ENCODE results near the gene THOC5. TPM values are rescaled to one million over a fixed set of nuclear protein-coding genes. Genes with fewer than 3 reads are reported as not detected.

THOC5 gene
- total RNA-seq, 1 experiment from 2014 or later, result 80.6 TPM

DNA sequence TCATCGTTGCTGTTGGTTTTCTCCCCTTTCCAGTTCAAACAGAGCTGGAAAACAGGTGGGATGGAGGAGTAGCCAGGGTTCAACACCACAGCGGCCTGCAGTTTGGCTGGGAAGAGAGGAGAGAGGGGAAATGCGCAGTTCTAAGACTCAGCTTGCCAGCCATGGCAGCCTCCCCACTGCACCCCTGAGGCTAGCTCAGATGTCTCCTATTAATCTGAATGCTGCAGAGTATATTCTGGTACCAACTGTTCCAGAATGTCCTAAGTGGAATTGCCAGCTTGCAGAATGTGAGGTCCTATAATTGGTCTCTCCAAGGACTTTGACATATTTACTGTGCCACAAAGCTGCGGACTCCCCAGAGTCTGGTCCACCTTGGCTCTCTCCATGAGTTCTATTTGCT, 41.5 kb downstream of the THOC5 start:
- H3K79me2 ChIP-seq (ENCODE audit: insufficient read depth, low read length), result no peaks in the 10 kb centered on the region
- no peak overlapping the region for H2AFZ ChIP-seq (ENCODE audit: low read depth, low read length, poor library complexity, severe bottlenecking)
- ATAC-seq, result no peak
- no peaks in the 10 kb centered on the region for H3K9me3 ChIP-seq (ENCODE audit: control insufficient read depth in 1 of 2, insufficient read depth in 1 of 2, low read depth in 1 of 2, low read length in 2 of 2)
- TF ChIP-seq YY1 (IDR thresholded peaks at IDR 0.05; ENCODE audit: extremely low read depth, insufficient replicate concordance, low read depth, low read length) (no peak), EZH2phosphoT487 (IDR thresholded peaks at IDR 0.05; ENCODE audit: borderline replicate concordance) (no peak), ZFX (IDR thresholded peaks at IDR 0.05) (no peak), POLR2AphosphoS5 (IDR thresholded peaks at IDR 0.05; ENCODE audit: low read depth, low read length) (no peak), EGR1 (IDR thresholded peaks at IDR 0.05; ENCODE audit: low read depth) (no peak), SRF (IDR thresholded peaks at IDR 0.05; ENCODE audit: low read depth) (no peak), RAD21 (IDR thresholded peaks at IDR 0.05; ENCODE audit: low read depth) (no peak), TCF7L2 (IDR thresholded peaks at IDR 0.05; ENCODE audit: borderline replicate concordance, extremely low read depth, insufficient read depth, insufficient read length) (no peak), CBX3 (IDR thresholded peaks at IDR 0.05; ENCODE audit: low read depth) (no peak), CEBPB (IDR thresholded peaks at IDR 0.05; ENCODE audit: low read depth) (no peak), ZNF274 (IDR thresholded peaks at IDR 0.05; ENCODE audit: low read depth, low read length) (no peak), EZH2 (IDR thresholded peaks at IDR 0.05) (no peak), JUND (IDR thresholded peaks at IDR 0.05) (no peak), SP1 (IDR thresholded peaks at IDR 0.05; ENCODE audit: low read depth) (no peak), SIN3A (IDR thresholded peaks at IDR 0.05; ENCODE audit: low read depth) (no peak), ELF1 (IDR thresholded peaks at IDR 0.05; ENCODE audit: borderline replicate concordance, low read depth) (no peak), FOSL1 (IDR thresholded peaks at IDR 0.05; ENCODE audit: low read depth) (no peak)
- TF ChIP-seq, protein P1, sequence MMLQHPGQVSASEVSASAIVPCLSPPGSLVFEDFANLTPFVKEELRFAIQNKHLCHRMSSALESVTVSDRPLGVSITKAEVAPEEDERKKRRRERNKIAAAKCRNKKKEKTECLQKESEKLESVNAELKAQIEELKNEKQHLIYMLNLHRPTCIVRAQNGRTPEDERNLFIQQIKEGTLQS (IDR thresholded peaks at IDR 0.05), result no peak
- TF ChIP-seq, protein P2, sequence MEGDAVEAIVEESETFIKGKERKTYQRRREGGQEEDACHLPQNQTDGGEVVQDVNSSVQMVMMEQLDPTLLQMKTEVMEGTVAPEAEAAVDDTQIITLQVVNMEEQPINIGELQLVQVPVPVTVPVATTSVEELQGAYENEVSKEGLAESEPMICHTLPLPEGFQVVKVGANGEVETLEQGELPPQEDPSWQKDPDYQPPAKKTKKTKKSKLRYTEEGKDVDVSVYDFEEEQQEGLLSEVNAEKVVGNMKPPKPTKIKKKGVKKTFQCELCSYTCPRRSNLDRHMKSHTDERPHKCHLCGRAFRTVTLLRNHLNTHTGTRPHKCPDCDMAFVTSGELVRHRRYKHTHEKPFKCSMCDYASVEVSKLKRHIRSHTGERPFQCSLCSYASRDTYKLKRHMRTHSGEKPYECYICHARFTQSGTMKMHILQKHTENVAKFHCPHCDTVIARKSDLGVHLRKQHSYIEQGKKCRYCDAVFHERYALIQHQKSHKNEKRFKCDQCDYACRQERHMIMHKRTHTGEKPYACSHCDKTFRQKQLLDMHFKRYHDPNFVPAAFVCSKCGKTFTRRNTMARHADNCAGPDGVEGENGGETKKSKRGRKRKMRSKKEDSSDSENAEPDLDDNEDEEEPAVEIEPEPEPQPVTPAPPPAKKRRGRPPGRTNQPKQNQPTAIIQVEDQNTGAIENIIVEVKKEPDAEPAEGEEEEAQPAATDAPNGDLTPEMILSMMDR (IDR thresholded peaks at IDR 0.05 in 2 of 3, conservative IDR thresholded peaks at IDR 0.05 in 1 of 3; ENCODE audit: borderline replicate concordance in 1 of 3, insufficient read depth in 1 of 3, low read depth in 2 of 3, low read length in 2 of 3), result no peak
- TF ChIP-seq, protein P3, sequence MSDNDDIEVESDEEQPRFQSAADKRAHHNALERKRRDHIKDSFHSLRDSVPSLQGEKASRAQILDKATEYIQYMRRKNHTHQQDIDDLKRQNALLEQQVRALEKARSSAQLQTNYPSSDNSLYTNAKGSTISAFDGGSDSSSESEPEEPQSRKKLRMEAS (IDR thresholded peaks at IDR 0.05), result no peak
- no TSS peak for BruUV-seq (replicated peaks)
- no peak overlapping the region for H3K4me2 ChIP-seq (ENCODE audit: low read length)
- no peak overlapping the region for H3K9ac ChIP-seq (ENCODE audit: low read length)
- RAD21 ChIA-PET (ENCODE audit: low non-redundant PET in 1 of 2, low total read pairs in 2 of 2, uncharacterized antibody in 2 of 2, unreplicated experiment in 2 of 2), result no interaction called here
- no peaks in the 10 kb centered on the region for H4K20me1 ChIP-seq (ENCODE audit: insufficient read depth)
- intact Hi-C loops (cut with micrococcal nuclease), result no loop called here
- H3K9me2 ChIP-seq (ENCODE audit: insufficient read depth), result no peaks in the 10 kb centered on the region
- POLR2A ChIA-PET, result no interaction called here
- CTCF ChIA-PET, result no interaction called here
- no peak for DNase-seq (ENCODE audit: low read depth, low spot score)
- no peak overlapping the region for H3K4me3 ChIP-seq (replicated peaks in 1 of 2; ENCODE audit: low read depth in 1 of 2, low read length in 2 of 2)
- H3K4me1 ChIP-seq (ENCODE audit: control insufficient read depth in 1 of 2, insufficient read depth in 2 of 2, low read length in 2 of 2), result no peaks in the 10 kb centered on the region
- no peak overlapping the region for H3K27ac ChIP-seq (ENCODE audit: low read depth, low read length)
- peaks cover 53 to 54% of the 10 kb centered on the region in 2 experiments for H3K36me3 ChIP-seq (ENCODE audit: control insufficient read depth in 1 of 2, insufficient read depth in 2 of 2, low read length in 2 of 2)
- H3K27me3 ChIP-seq (ENCODE audit: insufficient read depth, low read length), result no peaks in the 10 kb centered on the region

Data from HCT116 (cell line).